ENCODE results near the gene CFAP74. TPM values are rescaled to one million over a fixed set of nuclear protein-coding genes. Genes with fewer than 3 reads are reported as not detected.

CFAP74 gene
- total and polyA plus RNA-seq, 2 of the 13 experiments (the other 11 are each of a cell fraction or from before 2014, with no cell fraction given): 0.27 to 0.62 TPM

GRCh38 chr1:1943834-1944570, 59.6 kb downstream of the CFAP74 start (continued):
- TF ChIP-seq ZNF580 (CRISPR knock-in tag; IDR thresholded peaks at IDR 0.05; ENCODE audit: borderline replicate concordance, low read depth) (peak; percentile 51; the same call in 1 of the 2 replicates), HMGA1 (CRISPR knock-in tag; conservative IDR thresholded peaks at IDR 0.05) (no peak), SRF (IDR thresholded peaks at IDR 0.05; ENCODE audit: low read depth, low read length) (no peak), ZFP37 (CRISPR knock-in tag; IDR thresholded peaks at IDR 0.05; ENCODE audit: borderline replicate concordance) (no peak; the same call in 1 of the 2 replicates), REXO4 (CRISPR knock-in tag; IDR thresholded peaks at IDR 0.05; ENCODE audit: borderline replicate concordance) (no peak), FOXA1 (IDR thresholded peaks at IDR 0.05) (no peak), FOXA1 (CRISPR knock-in tag; IDR thresholded peaks at IDR 0.05) (no peak), HCFC1 (IDR thresholded peaks at IDR 0.05; ENCODE audit: low read depth, low read length) (no peak), DPF2 (CRISPR knock-in tag; IDR thresholded peaks at IDR 0.05; ENCODE audit: borderline replicate concordance, low read depth) (no peak; the same call in 1 of the 2 replicates), RNF219 (CRISPR knock-in tag; IDR thresholded peaks at IDR 0.05) (no peak), RBM39 (IDR thresholded peaks at IDR 0.05; ENCODE audit: low read depth, low read length, poor library complexity, severe bottlenecking) (no peak), SMC3 (IDR thresholded peaks at IDR 0.05; ENCODE audit: low read length) (no peak; the same call in 1 of the 2 replicates), MLLT10 (CRISPR knock-in tag; IDR thresholded peaks at IDR 0.05) (no peak), GZF1 (CRISPR knock-in tag; IDR thresholded peaks at IDR 0.05) (peak; percentile 82; the same call in 1 of the 2 replicates), SP4 (CRISPR knock-in tag; IDR thresholded peaks at IDR 0.05) (peak; percentile 81; the same call in 1 of the 2 replicates), ZNF331 (CRISPR knock-in tag; IDR thresholded peaks at IDR 0.05) (peak; percentile 24; the same call in 1 of the 2 replicates), ZNF709 (CRISPR knock-in tag; IDR thresholded peaks at IDR 0.05) (no peak), KLF13 (CRISPR knock-in tag; IDR thresholded peaks at IDR 0.05) (0 out of 2 replicates have a peak, but pooled peaks have one; percentile 44), MYC (CRISPR knock-in tag; IDR thresholded peaks at IDR 0.05; ENCODE audit: borderline replicate concordance) (peak; percentile 88; the same call in 1 of the 2 replicates), TRAFD1 (CRISPR knock-in tag; IDR thresholded peaks at IDR 0.05; ENCODE audit: borderline replicate concordance) (no peak), TSC22D2 (CRISPR knock-in tag; IDR thresholded peaks at IDR 0.05; ENCODE audit: borderline replicate concordance) (0 out of 2 replicates have a peak, but pooled peaks have one; percentile 28), KLF9 (CRISPR knock-in tag; IDR thresholded peaks at IDR 0.05; ENCODE audit: low read depth) (no peak; the same call in 1 of the 2 replicates), ETS1 (CRISPR knock-in tag; IDR thresholded peaks at IDR 0.05) (no peak), PLRG1 (conservative IDR thresholded peaks at IDR 0.05) (no peak), KDM5B (CRISPR knock-in tag; IDR thresholded peaks at IDR 0.05; ENCODE audit: borderline replicate concordance) (peak; percentile 85), ZNF30 (CRISPR knock-in tag; IDR thresholded peaks at IDR 0.05) (no peak), MXD4 (CRISPR knock-in tag; IDR thresholded peaks at IDR 0.05) (peak; percentile 87; the same call in 1 of the 2 replicates)

Measured in HepG2 (cell line).